ENCODE data around the gene UBE2E2. TPM values are rescaled to one million over a fixed set of nuclear protein-coding genes. Genes with fewer than 3 reads are reported as not detected.

UBE2E2 gene
- total RNA-seq, 1 donor from 2014 or later = 42.4 TPM

DNA sequence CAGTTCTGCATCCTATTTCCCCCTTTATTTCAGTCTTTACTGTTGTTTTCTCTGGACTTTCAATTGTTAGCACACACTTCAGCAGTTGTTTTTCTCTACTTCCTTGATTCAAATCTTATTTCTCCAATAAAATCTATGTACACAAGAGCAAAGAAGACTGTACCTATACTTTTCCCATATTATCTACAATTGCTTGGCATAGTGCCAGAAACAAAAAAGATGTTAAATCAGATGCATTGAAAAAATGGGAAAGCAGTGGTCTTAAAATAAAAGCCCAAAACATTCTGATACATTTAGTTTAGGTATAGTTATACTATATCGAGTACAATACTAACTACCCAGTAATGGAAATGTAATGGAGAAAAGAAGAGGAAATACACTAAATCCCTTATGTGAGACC lies 265.1 kb downstream of the UBE2E2 start:
- no peak for DNase-seq (ENCODE audit: extremely low spot score, unreplicated experiment)
- H3K4me3 Mint-ChIP-seq (ENCODE audit: unreplicated experiment) = no peak overlapping the region
- H3K36me3 Mint-ChIP-seq (ENCODE audit: unreplicated experiment) = no peaks in the 10 kb centered on the region
- H3K4me1 Mint-ChIP-seq (ENCODE audit: unreplicated experiment) = peaks cover 15% of the 10 kb centered on the region
- no peaks in the 10 kb centered on the region for H3K27me3 Mint-ChIP-seq (ENCODE audit: unreplicated experiment)
- no peak overlapping the region for H3K27ac Mint-ChIP-seq (ENCODE audit: unreplicated experiment)
- TF ChIP-seq, protein P1, sequence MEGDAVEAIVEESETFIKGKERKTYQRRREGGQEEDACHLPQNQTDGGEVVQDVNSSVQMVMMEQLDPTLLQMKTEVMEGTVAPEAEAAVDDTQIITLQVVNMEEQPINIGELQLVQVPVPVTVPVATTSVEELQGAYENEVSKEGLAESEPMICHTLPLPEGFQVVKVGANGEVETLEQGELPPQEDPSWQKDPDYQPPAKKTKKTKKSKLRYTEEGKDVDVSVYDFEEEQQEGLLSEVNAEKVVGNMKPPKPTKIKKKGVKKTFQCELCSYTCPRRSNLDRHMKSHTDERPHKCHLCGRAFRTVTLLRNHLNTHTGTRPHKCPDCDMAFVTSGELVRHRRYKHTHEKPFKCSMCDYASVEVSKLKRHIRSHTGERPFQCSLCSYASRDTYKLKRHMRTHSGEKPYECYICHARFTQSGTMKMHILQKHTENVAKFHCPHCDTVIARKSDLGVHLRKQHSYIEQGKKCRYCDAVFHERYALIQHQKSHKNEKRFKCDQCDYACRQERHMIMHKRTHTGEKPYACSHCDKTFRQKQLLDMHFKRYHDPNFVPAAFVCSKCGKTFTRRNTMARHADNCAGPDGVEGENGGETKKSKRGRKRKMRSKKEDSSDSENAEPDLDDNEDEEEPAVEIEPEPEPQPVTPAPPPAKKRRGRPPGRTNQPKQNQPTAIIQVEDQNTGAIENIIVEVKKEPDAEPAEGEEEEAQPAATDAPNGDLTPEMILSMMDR (IDR thresholded peaks at IDR 0.05) = no peak
- no peaks in the 10 kb centered on the region for H3K9me3 Mint-ChIP-seq (ENCODE audit: unreplicated experiment)

DNA sequence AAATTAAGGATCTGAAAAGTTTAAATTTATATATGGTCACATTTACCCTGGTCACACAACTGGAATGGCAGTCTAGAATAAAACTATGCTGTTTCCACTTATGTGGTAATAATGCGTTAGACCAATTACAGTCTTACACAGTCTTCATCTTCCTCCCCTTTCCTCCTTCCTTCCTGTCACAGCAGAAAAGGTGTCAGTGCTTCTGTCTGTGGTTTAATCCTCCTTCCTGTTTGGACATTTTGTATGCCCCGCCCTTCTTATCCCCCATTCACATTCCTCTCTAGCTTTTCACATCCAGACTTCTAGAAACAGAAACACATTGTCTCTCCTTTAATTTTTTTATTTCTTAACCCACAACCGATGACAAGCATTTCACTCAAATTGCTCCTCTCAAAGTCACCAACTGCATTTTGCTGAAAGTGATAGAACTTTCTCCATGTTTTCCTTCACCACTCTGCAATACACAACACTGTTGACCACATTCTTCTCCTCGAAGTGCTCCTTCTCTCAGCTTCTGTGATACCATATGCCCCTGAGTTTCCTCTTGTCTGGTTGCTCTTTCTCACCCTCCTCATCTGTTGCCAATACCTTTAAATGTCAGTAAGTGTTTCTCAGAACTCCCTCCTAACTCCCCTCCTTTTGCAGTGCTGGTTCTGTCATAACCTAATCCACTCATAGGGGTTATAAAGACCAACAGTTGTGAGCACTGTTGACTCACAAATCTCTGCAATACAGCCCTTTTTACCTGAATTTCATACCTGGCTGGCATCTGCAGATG lies 271.6 kb downstream of the UBE2E2 start:
- Mint-ChIP-seq H3K36me3 (ENCODE audit: unreplicated experiment) (peaks cover 8% of the 10 kb centered on the region), H3K27ac (ENCODE audit: unreplicated experiment) (no peak overlapping the region), H3K9me3 (ENCODE audit: unreplicated experiment) (peaks cover 3% of the 10 kb centered on the region), H3K27me3 (ENCODE audit: unreplicated experiment) (no peaks in the 10 kb centered on the region), H3K4me3 (ENCODE audit: unreplicated experiment) (no peak overlapping the region), H3K4me1 (ENCODE audit: unreplicated experiment) (peaks cover 21% of the 10 kb centered on the region)
- DNase-seq (ENCODE audit: extremely low spot score, unreplicated experiment) = no peak
- TF ChIP-seq, protein P1 (IDR thresholded peaks at IDR 0.05) = no peak

DNA sequence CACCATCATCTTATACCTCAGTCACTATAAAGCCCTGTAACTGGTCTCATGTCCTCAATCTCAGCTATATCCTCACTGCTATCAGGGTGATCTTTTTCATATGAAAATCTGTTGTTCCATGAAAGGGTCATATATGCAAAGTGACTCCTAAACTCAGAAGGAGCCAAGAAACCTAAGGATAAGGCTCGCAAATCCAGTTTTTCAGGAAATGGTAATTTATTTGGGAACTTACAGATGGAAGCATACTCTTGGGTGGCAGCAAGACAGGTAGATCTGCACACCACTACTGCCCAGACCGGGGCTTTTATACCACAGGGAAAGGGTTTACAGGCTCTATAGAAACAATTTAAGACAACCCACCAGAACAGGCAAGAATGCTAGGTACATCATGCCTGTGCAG lies 272.3 kb downstream of the UBE2E2 start:
- no peak for DNase-seq (ENCODE audit: extremely low spot score, unreplicated experiment)
- no peak overlapping the region for H3K4me3 Mint-ChIP-seq (ENCODE audit: unreplicated experiment)
- H3K4me1 Mint-ChIP-seq (ENCODE audit: unreplicated experiment) = peaks cover 17% of the 10 kb centered on the region
- TF ChIP-seq, protein P1 (IDR thresholded peaks at IDR 0.05) = no peak
- no peak overlapping the region for H3K27ac Mint-ChIP-seq (ENCODE audit: unreplicated experiment)
- no peaks in the 10 kb centered on the region for H3K27me3 Mint-ChIP-seq (ENCODE audit: unreplicated experiment)
- peaks cover 8% of the 10 kb centered on the region for H3K36me3 Mint-ChIP-seq (ENCODE audit: unreplicated experiment)
- peaks cover 3% of the 10 kb centered on the region for H3K9me3 Mint-ChIP-seq (ENCODE audit: unreplicated experiment)

DNA sequence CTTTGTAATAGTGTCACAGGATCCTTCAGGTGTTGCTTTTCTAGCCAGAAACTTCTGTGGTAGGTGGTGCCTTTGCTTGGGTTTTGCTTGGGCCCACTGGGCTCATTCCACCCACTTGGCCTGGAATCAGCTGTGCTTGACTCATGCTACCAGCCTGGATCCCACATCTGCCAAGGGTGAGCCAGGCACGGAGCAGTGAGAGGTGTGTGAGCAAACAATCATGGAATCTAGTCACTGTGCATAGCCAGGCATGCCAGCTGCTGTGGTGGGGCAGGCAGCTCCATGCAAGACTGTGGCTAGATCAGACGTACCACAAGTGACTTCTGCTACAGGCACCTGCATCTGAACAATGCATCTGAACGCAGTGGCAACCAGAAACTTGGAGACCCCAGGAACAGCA lies 275.9 kb downstream of the UBE2E2 start:
- TF ChIP-seq, protein P1 (IDR thresholded peaks at IDR 0.05) = no peak
- H3K4me3 Mint-ChIP-seq (ENCODE audit: unreplicated experiment) = no peak overlapping the region
- DNase-seq (ENCODE audit: extremely low spot score, unreplicated experiment) = no peak
- H3K36me3 Mint-ChIP-seq (ENCODE audit: unreplicated experiment) = peaks cover 6% of the 10 kb centered on the region
- no peak overlapping the region for H3K27ac Mint-ChIP-seq (ENCODE audit: unreplicated experiment)
- no peaks in the 10 kb centered on the region for H3K27me3 Mint-ChIP-seq (ENCODE audit: unreplicated experiment)
- H3K9me3 Mint-ChIP-seq (ENCODE audit: unreplicated experiment) = peaks cover 3% of the 10 kb centered on the region
- peaks cover 12% of the 10 kb centered on the region for H3K4me1 Mint-ChIP-seq (ENCODE audit: unreplicated experiment)

DNA sequence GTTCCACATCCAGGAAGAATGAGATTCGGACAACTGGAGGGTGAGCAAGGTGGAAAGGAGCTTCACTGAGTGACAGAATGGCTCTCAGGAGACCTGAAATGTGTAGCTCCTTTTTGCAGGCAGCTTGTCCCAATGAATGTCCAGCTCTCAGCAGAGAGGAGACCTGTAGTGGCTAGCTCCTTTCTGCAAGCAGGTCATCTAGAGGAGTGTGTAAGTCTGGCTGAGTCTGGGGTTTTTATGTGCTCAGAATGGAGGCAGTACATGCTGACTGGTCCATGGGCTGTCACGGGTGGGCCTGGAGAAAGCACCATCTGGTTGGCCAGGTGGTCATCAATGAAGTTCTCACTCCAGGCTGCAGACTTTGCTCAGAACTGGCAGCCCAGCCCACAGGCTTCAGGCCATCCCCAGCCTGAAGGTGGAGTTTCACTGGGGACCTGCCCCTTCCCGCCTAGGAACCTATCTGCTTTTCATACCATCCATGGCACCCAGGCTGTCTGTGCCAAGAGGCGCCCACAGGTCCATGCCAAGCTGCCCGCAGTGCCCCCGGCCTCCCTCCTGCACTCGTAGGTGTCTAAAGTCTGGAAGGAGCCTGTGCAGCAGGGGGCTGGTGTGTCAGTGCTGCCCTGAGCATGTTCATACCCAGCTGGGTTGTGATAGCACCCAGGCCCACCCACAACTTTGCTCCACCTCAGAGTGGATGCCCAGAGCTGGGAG lies 276.6 kb downstream of the UBE2E2 start:
- H3K27me3 Mint-ChIP-seq (ENCODE audit: unreplicated experiment) = no peaks in the 10 kb centered on the region
- H3K4me1 Mint-ChIP-seq (ENCODE audit: unreplicated experiment) = peaks cover 10% of the 10 kb centered on the region
- H3K9me3 Mint-ChIP-seq (ENCODE audit: unreplicated experiment) = peaks cover 1% of the 10 kb centered on the region
- no peak for DNase-seq (ENCODE audit: extremely low spot score, unreplicated experiment)
- no peak overlapping the region for H3K4me3 Mint-ChIP-seq (ENCODE audit: unreplicated experiment)
- peaks cover 2% of the 10 kb centered on the region for H3K36me3 Mint-ChIP-seq (ENCODE audit: unreplicated experiment)
- TF ChIP-seq, protein P1 (IDR thresholded peaks at IDR 0.05) = no peak
- no peak overlapping the region for H3K27ac Mint-ChIP-seq (ENCODE audit: unreplicated experiment)
